ENCODE results near the gene ADAMTS13. TPM values are rescaled to one million over a fixed set of nuclear protein-coding genes. Genes with fewer than 3 reads are reported as not detected.

The ADAMTS13 gene
- total RNA-seq, 4 donors from 2014 or later = 1.1 to 2.7 (median 1.8) TPM

GRCh38 chr9:133404454-133405002 lies 17.6 kb upstream of the ADAMTS13 start:
- H3K4me3 ChIP-seq (ENCODE audit: low read depth, poor library complexity, severe bottlenecking) = no peak overlapping the region
- no peak for DNase-seq (ENCODE audit: low spot score in 2 of 2)
- 83 to 89% methylated on average over 12 of the region's 12 CpGs for WGBS, 2 donors
- intact Hi-C loops (cut with DNase I; ENCODE audit: low total_unique reads) = loop anchor here (5.0 kb wide), 1 partner anchor 83 kb away; no protein-coding TSS in a partner anchor
- TF ChIP-seq CTCF (IDR thresholded peaks at IDR 0.05) (no peak), POLR2A (IDR thresholded peaks at IDR 0.05) (no peak)

GRCh38 chr9:133405508-133406438 lies 16.4 kb upstream of the ADAMTS13 start:
- 73 to 76% methylated on average over 15 to 19 of the region's 19 CpGs for WGBS, 2 donors
- no peak overlapping the region for H3K4me3 ChIP-seq (ENCODE audit: low read depth, poor library complexity, severe bottlenecking)
- DNase-seq (ENCODE audit: low spot score in 2 of 2) = no peak
- intact Hi-C loops (cut with DNase I; ENCODE audit: low total_unique reads) = loop anchor here (5.0 kb wide), 1 partner anchor 82 kb away; no protein-coding TSS in a partner anchor
- TF ChIP-seq CTCF (IDR thresholded peaks at IDR 0.05) (no peak), POLR2A (IDR thresholded peaks at IDR 0.05) (no peak)

- intact Hi-C loops (cut with DNase I; ENCODE audit: low total_unique reads) = loop anchor here (5.0 kb wide), 1 partner anchor 81 kb away; no protein-coding TSS in a partner anchor
- 55 to 62% methylated on average over 24 of the region's 24 CpGs for WGBS, 2 donors
- DNase-seq (ENCODE audit: low spot score in 2 of 2) = peak; percentile 40 to 92
- peak in 1 of 3 donors; percentile 89 for TF ChIP-seq CTCF (IDR thresholded peaks at IDR 0.05)
- TF ChIP-seq POLR2A (IDR thresholded peaks at IDR 0.05) = no peak
- H3K4me3 ChIP-seq (ENCODE audit: low read depth, poor library complexity, severe bottlenecking) = no peak overlapping the region
Observed at GRCh38 chr9:133406480-133407307, 15.5 kb upstream of the ADAMTS13 start.

GRCh38 chr9:133408042-133408441 lies 14.1 kb upstream of the ADAMTS13 start:
- H3K4me3 ChIP-seq (ENCODE audit: low read depth, poor library complexity, severe bottlenecking) = no peak overlapping the region
- intact Hi-C loops (cut with DNase I; ENCODE audit: low total_unique reads) = loop anchor here (5.0 kb wide), 1 partner anchor 79 kb away; no protein-coding TSS in a partner anchor
- no peak for DNase-seq (ENCODE audit: low spot score in 2 of 2)
- TF ChIP-seq CTCF (IDR thresholded peaks at IDR 0.05) = no peak
- no peak for TF ChIP-seq POLR2A (IDR thresholded peaks at IDR 0.05)
- 88 to 90% methylated on average over 1 of the region's 1 CpG for WGBS, 2 donors

- 71 to 82% methylated on average over 1 of the region's 1 CpG for WGBS, 2 donors
- H3K4me3 ChIP-seq (ENCODE audit: low read depth, poor library complexity, severe bottlenecking) = no peak overlapping the region
- intact Hi-C loops (cut with DNase I; ENCODE audit: low total_unique reads) = no loop called here
- TF ChIP-seq CTCF (IDR thresholded peaks at IDR 0.05) = no peak
- no peak for TF ChIP-seq POLR2A (IDR thresholded peaks at IDR 0.05)
- DNase-seq (ENCODE audit: low spot score in 2 of 2) = no peak
Observed at GRCh38 chr9:133415170-133415569, 7.0 kb upstream of the ADAMTS13 start.
